Transverse colon (tissue), 4 donors: ENCODE results near the gene EFCAB10.

ENCODE experiments used
- EP300 ChIP-seq: sonication (generic); formaldehyde crosslinking; IDR thresholded peaks from one replicate; pipeline ENCODE4 v1.6.1; 2017; ENCODE audit warnings: antibody characterized with exemption, low read depth
- POLR2A ChIP-seq: fragments of 450-650 bp; IDR thresholded peaks from one replicate; pipeline ENCODE4 v1.6.1; 2016; ENCODE audit warnings: antibody characterized with exemption, mild to moderate bottlenecking, moderate library complexity
- POLR2AphosphoS5 ChIP-seq, 3 donors: sonication (generic); formaldehyde crosslinking; IDR thresholded peaks; one replicate each; pipeline ENCODE4 v1.6.1; 2016; ENCODE audit warnings: antibody characterized with exemption in 3 of 3
- TF ChIP-seq, protein P1 (sequence below), 5 experiments: fragments of 200-600 bp in 3 of 5; fragments of 450-650 bp in 2 of 5; sonication (generic) in 3 of 5; IDR thresholded peaks; 1 replicate in 2 of 5; 2 replicates in 3 of 5; pipeline ENCODE4 v1.5.1; 2016 to 2017; ENCODE audit warnings: antibody characterized with exemption in 5 of 5, inconsistent platforms in 3 of 5, mild to moderate bottlenecking in 2 of 5, moderate library complexity in 1 of 5

GRCh38 chr7:105619590-105619989 lies 38.3 kb upstream of the EFCAB10 start:
- TF ChIP-seq, protein P1, sequence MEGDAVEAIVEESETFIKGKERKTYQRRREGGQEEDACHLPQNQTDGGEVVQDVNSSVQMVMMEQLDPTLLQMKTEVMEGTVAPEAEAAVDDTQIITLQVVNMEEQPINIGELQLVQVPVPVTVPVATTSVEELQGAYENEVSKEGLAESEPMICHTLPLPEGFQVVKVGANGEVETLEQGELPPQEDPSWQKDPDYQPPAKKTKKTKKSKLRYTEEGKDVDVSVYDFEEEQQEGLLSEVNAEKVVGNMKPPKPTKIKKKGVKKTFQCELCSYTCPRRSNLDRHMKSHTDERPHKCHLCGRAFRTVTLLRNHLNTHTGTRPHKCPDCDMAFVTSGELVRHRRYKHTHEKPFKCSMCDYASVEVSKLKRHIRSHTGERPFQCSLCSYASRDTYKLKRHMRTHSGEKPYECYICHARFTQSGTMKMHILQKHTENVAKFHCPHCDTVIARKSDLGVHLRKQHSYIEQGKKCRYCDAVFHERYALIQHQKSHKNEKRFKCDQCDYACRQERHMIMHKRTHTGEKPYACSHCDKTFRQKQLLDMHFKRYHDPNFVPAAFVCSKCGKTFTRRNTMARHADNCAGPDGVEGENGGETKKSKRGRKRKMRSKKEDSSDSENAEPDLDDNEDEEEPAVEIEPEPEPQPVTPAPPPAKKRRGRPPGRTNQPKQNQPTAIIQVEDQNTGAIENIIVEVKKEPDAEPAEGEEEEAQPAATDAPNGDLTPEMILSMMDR (IDR thresholded peaks at IDR 0.05) = no peak
- TF ChIP-seq POLR2A (no peak), POLR2AphosphoS5 (IDR thresholded peaks at IDR 0.05) (no peak), EP300 (no peak)
